ENCODE data around the gene IQCE. TPM values are rescaled to one million over a fixed set of nuclear protein-coding genes. Genes with fewer than 3 reads are reported as not detected.

IQCE gene
- polyA plus RNA-seq, 1 donor from 2014 or later = 21.2 TPM

DNA sequence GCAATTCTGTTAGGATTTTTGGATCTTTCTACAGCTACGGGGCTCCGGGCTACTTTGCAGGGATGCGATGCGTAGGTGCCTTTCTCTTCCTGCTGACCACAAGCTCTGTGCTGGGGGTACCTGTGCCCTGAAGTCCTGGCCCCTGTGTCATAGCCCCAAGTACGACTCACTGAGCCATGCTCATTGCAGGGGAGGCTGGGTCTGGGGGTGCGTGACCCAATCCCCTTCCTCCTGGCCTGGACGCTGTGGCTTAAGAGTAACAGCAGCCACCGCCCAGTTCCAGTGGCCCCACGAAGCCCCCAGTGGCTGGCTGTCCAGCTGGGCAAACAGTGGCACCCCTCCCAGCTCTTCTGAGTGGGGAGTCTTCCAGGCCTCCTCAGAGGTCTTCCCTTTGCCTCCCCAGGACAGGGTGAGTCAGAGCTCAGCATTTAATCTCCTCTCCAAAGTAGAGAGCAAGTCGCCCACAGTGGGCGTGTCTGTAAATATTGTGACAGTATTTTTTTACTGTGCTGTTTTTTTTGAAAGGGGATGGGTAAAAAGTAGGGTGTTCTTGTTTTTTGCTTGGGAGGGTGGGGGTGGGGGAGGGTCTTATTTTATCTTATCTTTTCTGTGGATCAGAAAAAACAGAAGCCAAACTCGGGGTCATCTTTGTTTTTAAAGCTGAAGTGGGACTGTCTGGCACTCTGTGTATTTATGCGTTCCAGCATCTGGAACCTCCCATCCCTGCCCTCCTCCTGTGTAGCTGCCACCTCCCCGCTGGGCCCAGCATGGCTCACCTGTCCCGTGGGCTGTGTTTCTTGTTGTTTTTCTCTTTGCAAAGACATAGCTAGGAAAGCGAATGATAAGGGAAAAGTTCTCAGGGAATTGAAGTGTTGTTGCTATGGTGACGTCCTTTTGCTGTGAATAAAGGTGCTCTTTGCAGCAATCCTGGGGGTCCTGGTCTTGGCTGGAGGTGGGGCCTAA lies 31.0 kb upstream of the IQCE start:
- H3K9me3 ChIP-seq (ENCODE audit: low read length) = no peaks in the 10 kb centered on the region
- H4K20me1 ChIP-seq (ENCODE audit: insufficient read depth) = no peaks in the 10 kb centered on the region
- H3K4me3 ChIP-seq (ENCODE audit: low read length) = no peak overlapping the region
- H3K9ac ChIP-seq (ENCODE audit: low read length) = no peak overlapping the region
- H3K36me3 ChIP-seq (ENCODE audit: insufficient read depth, low read length) = no peaks in the 10 kb centered on the region
- no peaks in the 10 kb centered on the region for H3K27me3 ChIP-seq (ENCODE audit: insufficient read depth, low read depth, low read length)
- H3F3A ChIP-seq (ENCODE audit: insufficient read depth, low read length, poor library complexity, severe bottlenecking) = no peaks in the 10 kb centered on the region
- H3K9me2 ChIP-seq (ENCODE audit: insufficient read depth, low read length) = no peaks in the 10 kb centered on the region
- no peak overlapping the region for H3K27ac ChIP-seq (ENCODE audit: low read length)
- H3K4me2 ChIP-seq (ENCODE audit: low read length) = no peak overlapping the region
- H2AFZ ChIP-seq (ENCODE audit: low read depth, low read length) = no peak overlapping the region
- peaks cover 10% of the 10 kb centered on the region for H3K79me2 ChIP-seq (replicated peaks; ENCODE audit: insufficient read depth, low read length)
- TF ChIP-seq EP300 (conservative IDR thresholded peaks at IDR 0.05; ENCODE audit: poor library complexity, severe bottlenecking) = no peak

DNA sequence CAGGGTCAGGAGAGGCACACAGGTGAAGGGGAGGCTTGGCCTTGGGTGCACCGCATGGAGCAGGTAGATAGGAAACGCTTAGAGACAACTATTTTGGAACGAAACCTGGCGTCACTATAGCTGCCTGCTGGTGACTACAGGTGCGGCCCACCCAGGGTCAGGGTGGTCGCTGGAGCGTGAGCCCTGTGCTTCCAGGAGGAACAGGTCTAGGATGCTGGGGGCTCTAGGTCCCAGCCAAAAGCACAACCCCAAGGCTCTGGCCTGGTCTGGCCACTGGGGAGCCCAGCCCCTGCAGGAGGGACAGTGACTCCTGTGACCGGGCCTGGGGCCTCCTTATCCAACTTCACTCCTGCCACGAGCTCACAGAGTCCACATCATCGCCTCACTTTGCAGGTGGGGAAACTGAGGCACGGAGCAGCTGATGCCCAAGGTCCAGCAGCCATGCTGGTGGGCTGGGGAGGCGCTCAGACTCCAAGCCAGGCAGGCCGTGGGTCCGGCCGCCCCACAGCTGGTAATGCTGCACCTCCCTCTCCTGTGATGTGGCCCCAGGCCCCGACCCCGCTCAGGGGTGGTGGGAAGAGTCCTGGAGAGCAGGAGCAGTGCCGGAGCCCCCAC lies 30.2 kb upstream of the IQCE start:
- no peak overlapping the region for H3K27ac ChIP-seq (ENCODE audit: low read length)
- no peaks in the 10 kb centered on the region for H3K27me3 ChIP-seq (ENCODE audit: insufficient read depth, low read depth, low read length)
- no peaks in the 10 kb centered on the region for H4K20me1 ChIP-seq (ENCODE audit: insufficient read depth)
- no peaks in the 10 kb centered on the region for H3F3A ChIP-seq (ENCODE audit: insufficient read depth, low read length, poor library complexity, severe bottlenecking)
- no peak for TF ChIP-seq CTCF (IDR thresholded peaks at IDR 0.05; ENCODE audit: poor library complexity, severe bottlenecking)
- no peak for TF ChIP-seq RAD21 (conservative IDR thresholded peaks at IDR 0.05)
- TF ChIP-seq, protein P1, sequence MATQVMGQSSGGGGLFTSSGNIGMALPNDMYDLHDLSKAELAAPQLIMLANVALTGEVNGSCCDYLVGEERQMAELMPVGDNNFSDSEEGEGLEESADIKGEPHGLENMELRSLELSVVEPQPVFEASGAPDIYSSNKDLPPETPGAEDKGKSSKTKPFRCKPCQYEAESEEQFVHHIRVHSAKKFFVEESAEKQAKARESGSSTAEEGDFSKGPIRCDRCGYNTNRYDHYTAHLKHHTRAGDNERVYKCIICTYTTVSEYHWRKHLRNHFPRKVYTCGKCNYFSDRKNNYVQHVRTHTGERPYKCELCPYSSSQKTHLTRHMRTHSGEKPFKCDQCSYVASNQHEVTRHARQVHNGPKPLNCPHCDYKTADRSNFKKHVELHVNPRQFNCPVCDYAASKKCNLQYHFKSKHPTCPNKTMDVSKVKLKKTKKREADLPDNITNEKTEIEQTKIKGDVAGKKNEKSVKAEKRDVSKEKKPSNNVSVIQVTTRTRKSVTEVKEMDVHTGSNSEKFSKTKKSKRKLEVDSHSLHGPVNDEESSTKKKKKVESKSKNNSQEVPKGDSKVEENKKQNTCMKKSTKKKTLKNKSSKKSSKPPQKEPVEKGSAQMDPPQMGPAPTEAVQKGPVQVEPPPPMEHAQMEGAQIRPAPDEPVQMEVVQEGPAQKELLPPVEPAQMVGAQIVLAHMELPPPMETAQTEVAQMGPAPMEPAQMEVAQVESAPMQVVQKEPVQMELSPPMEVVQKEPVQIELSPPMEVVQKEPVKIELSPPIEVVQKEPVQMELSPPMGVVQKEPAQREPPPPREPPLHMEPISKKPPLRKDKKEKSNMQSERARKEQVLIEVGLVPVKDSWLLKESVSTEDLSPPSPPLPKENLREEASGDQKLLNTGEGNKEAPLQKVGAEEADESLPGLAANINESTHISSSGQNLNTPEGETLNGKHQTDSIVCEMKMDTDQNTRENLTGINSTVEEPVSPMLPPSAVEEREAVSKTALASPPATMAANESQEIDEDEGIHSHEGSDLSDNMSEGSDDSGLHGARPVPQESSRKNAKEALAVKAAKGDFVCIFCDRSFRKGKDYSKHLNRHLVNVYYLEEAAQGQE (IDR thresholded peaks at IDR 0.05; ENCODE audit: borderline replicate concordance) = no peak
- TF ChIP-seq EP300 (conservative IDR thresholded peaks at IDR 0.05; ENCODE audit: poor library complexity, severe bottlenecking) = no peak
- TF ChIP-seq EZH2 (IDR thresholded peaks at IDR 0.05; ENCODE audit: borderline replicate concordance, insufficient read depth, low read length, poor library complexity, severe bottlenecking) = no peak
- no peak for TF ChIP-seq MXI1 (conservative IDR thresholded peaks at IDR 0.05; ENCODE audit: poor library complexity, severe bottlenecking)
- TF ChIP-seq SMC3 (conservative IDR thresholded peaks at IDR 0.05; ENCODE audit: poor library complexity) = no peak
- TF ChIP-seq TAF1 (IDR thresholded peaks at IDR 0.05; ENCODE audit: low read depth) = no peak
- no peak for TF ChIP-seq POLR2AphosphoS5 (IDR thresholded peaks at IDR 0.05)
- no peak overlapping the region for H3K9ac ChIP-seq (ENCODE audit: low read length)
- no peak overlapping the region for H3K4me2 ChIP-seq (ENCODE audit: low read length)
- no peak overlapping the region for H3K4me3 ChIP-seq (ENCODE audit: low read length)
- H3K9me3 ChIP-seq (ENCODE audit: low read length) = no peaks in the 10 kb centered on the region
- H2AFZ ChIP-seq (ENCODE audit: low read depth, low read length) = no peak overlapping the region
- no peaks in the 10 kb centered on the region for H3K9me2 ChIP-seq (ENCODE audit: insufficient read depth, low read length)
- H3K36me3 ChIP-seq (ENCODE audit: insufficient read depth, low read length) = no peaks in the 10 kb centered on the region
- H3K79me2 ChIP-seq (replicated peaks; ENCODE audit: insufficient read depth, low read length) = peaks cover 5% of the 10 kb centered on the region

All from neural cell (in vitro differentiated cells).